HepG2 (cell line): ENCODE measurements around the gene GOLGA6C. TPM values are rescaled to one million over a fixed set of nuclear protein-coding genes. Genes with fewer than 3 reads are reported as not detected.
A peak's percentile ranks its signal among the peaks of the same experiment; 100 is the strongest.

ENCODE experiments used
- ATAC-seq: fragments of 200-7000 bp; cut with Tn5 transposase; 3 replicates; pipeline ENCODE4 v1.9.1; 2020; ENCODE audit warnings: mild to moderate bottlenecking, moderate library complexity
- BruUV-seq: library from RNA; stranded (reverse); fragments of 400-500 nt; replicated peaks from 2 replicates; lab custom pipeline; 2021; lab: Mats Ljungman, UMichigan
- CTCF ChIA-PET: fragments of 300-600 bp; formaldehyde crosslinking; extraction: SDS; loops from one replicate; lab custom pipeline; 2021; ENCODE audit warnings: low total read pairs, inconsistent platforms, low intra/inter-chr PET ratio; lab: Yijun Ruan, JAX
- POLR2A ChIA-PET: fragments of 350-600 bp; sonication (Branson Sonifier 250); formaldehyde crosslinking; loops from one replicate; lab custom pipeline; 2020; ENCODE audit warnings: antibody characterized with exemption, inconsistent platforms; lab: Yijun Ruan, JAX
- DNase-seq: peaks from one replicate; pipeline ENCODE4 v3.0.0-alpha.2; 2015; ENCODE audit warnings: low spot score
- FAIRE-seq: peaks from 3 replicates; lab custom pipeline; 2011; peaks lifted over from hg19 to GRCh38; lab: Jason Lieb, UNC
- H2AFZ ChIP-seq: one replicate; pipeline ENCODE4 v1.6.1; 2011; ENCODE audit warnings: low read length, inconsistent platforms
- H3K27ac ChIP-seq: fragments of 300-600 bp; 3 replicates; pipeline ENCODE4 v1.8.0; 2011; ENCODE audit warnings: mixed run types, mild to moderate bottlenecking, mixed read lengths, low read length, inconsistent platforms; ENCODE audit not compliant: insufficient read depth; ENCODE audit errors: extremely low read length
- H3K27me3 ChIP-seq, 2 experiments: fragments of 200-600 bp in 1 of 2; 2 replicates in 1 of 2; 3 replicates in 1 of 2; pipeline versions ENCODE4 v1.6.0 to v1.8.0; 2011; ENCODE audit warnings: low read length in 2 of 2, mild to moderate bottlenecking in 2 of 2, moderate library complexity in 2 of 2, inconsistent platforms in 1 of 2; ENCODE audit not compliant: insufficient read depth in 2 of 2, control insufficient read depth in 1 of 2
- H3K36me3 ChIP-seq, 2 experiments: fragments of 200-600 bp in 1 of 2; replicated peaks in 1 of 2; 2 replicates in 1 of 2; 3 replicates in 1 of 2; pipeline versions ENCODE4 v1.5.1 to v1.8.0; 2011; ENCODE audit warnings: low read length in 2 of 2, inconsistent platforms in 1 of 2; ENCODE audit not compliant: insufficient read depth in 2 of 2, control insufficient read depth in 1 of 2
- H3K4me1 ChIP-seq: 2 replicates; pipeline ENCODE4 v1.5.1; 2012; ENCODE audit warnings: low read length, inconsistent platforms; ENCODE audit not compliant: insufficient read depth
- H3K4me2 ChIP-seq: 2 replicates; pipeline ENCODE4 v1.6.0; 2011; ENCODE audit warnings: low read depth, low read length, inconsistent platforms
- H3K4me3 ChIP-seq, 3 experiments: fragments of 200-600 bp in 1 of 3; sonication (generic), shearing (Covaris generic) in 1 of 3; replicated peaks in 1 of 3; 2 replicates each; pipeline ENCODE4 v1.5.1; 2011 to 2016; ENCODE audit warnings: low read length in 3 of 3, inconsistent platforms in 2 of 3, low read depth in 2 of 3, mild to moderate bottlenecking in 2 of 3, control low read depth in 1 of 3, mixed read lengths in 1 of 3; ENCODE audit not compliant: insufficient read depth in 1 of 3
- H3K79me2 ChIP-seq: one replicate; pipeline ENCODE4 v1.6.1; 2011; ENCODE audit warnings: low read length, inconsistent platforms; ENCODE audit not compliant: insufficient read depth
- H3K9ac ChIP-seq: 2 replicates; pipeline ENCODE4 v1.6.0; 2011; ENCODE audit warnings: mild to moderate bottlenecking, low read depth, low read length, inconsistent platforms; ENCODE audit not compliant: insufficient read depth
- H3K9me3 ChIP-seq: 2 replicates; pipeline ENCODE4 v1.5.1; 2012; ENCODE audit warnings: mild to moderate bottlenecking, low read length
- H4K20me1 ChIP-seq: 2 replicates; pipeline ENCODE4 v1.6.0; 2011; ENCODE audit warnings: inconsistent platforms, mild to moderate bottlenecking, low read length, moderate library complexity; ENCODE audit not compliant: insufficient read depth
- AGO2 ChIP-seq: fragments of 200-400 bp; formaldehyde crosslinking; optimal IDR thresholded peaks from 2 replicates; pipeline ENCODE3; 2017; ENCODE audit warnings: mild to moderate bottlenecking, low read depth, low read length, moderate library complexity
- RBFOX2 ChIP-seq: fragments of 200-400 bp; formaldehyde crosslinking; IDR thresholded peaks from 2 replicates; pipeline ENCODE4 v1.6.1; 2017; ENCODE audit warnings: low read depth, mild to moderate bottlenecking, low read length
- RBM22 ChIP-seq: fragments of 200-400 bp; formaldehyde crosslinking; optimal IDR thresholded peaks from 2 replicates; pipeline ENCODE3; 2017; ENCODE audit warnings: mild to moderate bottlenecking, low read length, moderate library complexity
- TGIF2 ChIP-seq: IDR thresholded peaks from 2 replicates; pipeline ENCODE4 v1.6.1; 2016; ENCODE audit warnings: control low read depth, missing compliant biosample characterization
- ZFP1 ChIP-seq: IDR thresholded peaks from 2 replicates; pipeline ENCODE4 v1.6.1; 2016
- WGBS: methylation state at CpG from one replicate; pipeline ENCODE4 v1.1.6; 2017; ENCODE audit warnings: low lambda C conversion rate; 5-methylcytosine and 5-hydroxymethylcytosine counted together
- in situ Hi-C: cut with HindIII; loops from 2 replicates; pipeline ENCODE4 v1.10.0; 2017; ENCODE audit warnings: low pct_unique_long_range_greater_than_20kb; ENCODE audit not compliant: extremely low pct_ligation_motif_present
- intact Hi-C: fragments of 100-400 bp; cut with micrococcal nuclease; formaldehyde crosslinking; loops from one replicate; pipeline ENCODE4 v1.10.0; 2022; ENCODE audit not compliant: unreplicated experiment
- polyA plus RNA-seq, 8 experiments: library from polyadenylated mRNA; depleted of rRNA in 3 of 8; stranded (reverse) in 7 of 8; unstranded in 1 of 8; fragments of >200 nt; fragmentation: Illumina TruSeq in 4 of 8; extraction: Trizol in 4 of 8; gene quantifications; 2 replicates each; pipeline versions ENCODE4 v1.2.1 to v1.2.3, GENCODE V29; 2011 to 2016; ENCODE audit warnings: low read depth in 4 of 8, missing spikeins in 1 of 8, mixed read lengths in 1 of 8; ENCODE audit not compliant: insufficient read depth in 1 of 8
- total RNA-seq, 5 experiments: library from RNA; depleted of rRNA; stranded (reverse); fragments of >200 nt; fragmentation: Illumina TruSeq; extraction: Trizol; gene quantifications; 2 replicates each; pipeline ENCODE4 v1.2.3, GENCODE V29; 2016; ENCODE audit warnings: low read depth in 1 of 5
- TF ChIP-seq, protein P1 (sequence below): sonication (generic); formaldehyde crosslinking; IDR thresholded peaks from 2 replicates; pipeline ENCODE4 v1.5.0; 2020; ENCODE audit warnings: mild to moderate bottlenecking, missing genetic modification reagents, moderate library complexity
- TF ChIP-seq, protein P2 (sequence below): sonication (generic); formaldehyde crosslinking; IDR thresholded peaks from 2 replicates; pipeline ENCODE4 v1.4.0; 2020; ENCODE audit warnings: missing genetic modification reagents, mild to moderate bottlenecking, borderline replicate concordance

The GOLGA6C gene
- total and polyA plus RNA-seq, 2 of the 13 experiments (the other 11 are each of a cell fraction or from before 2014, with no cell fraction given): not detected

DNA sequence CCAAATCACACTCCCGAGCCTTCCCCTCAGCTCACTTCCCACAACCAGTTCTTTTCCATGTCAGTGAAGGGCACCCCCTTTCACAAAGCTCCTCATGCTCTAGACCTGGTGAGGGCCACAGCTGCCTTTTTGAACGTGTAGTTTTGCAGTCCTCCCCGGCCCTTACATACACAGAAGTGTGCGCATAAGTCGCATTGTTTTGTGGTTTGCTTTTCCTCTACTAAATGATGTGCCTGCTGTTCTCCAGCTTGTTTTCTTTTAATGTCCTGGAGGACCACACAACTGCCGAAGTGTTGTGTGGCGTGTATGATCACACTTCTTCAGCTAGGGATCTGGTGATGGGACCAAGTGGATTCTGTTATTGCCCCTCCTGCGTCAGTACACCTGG, 48.9 kb upstream of the GOLGA6C start:
- no peak overlapping the region for H3K9ac ChIP-seq
- CTCF ChIA-PET: interaction anchor here (1.1 kb wide), 1 partner anchor 166 kb away, joined by 3 read pairs; no protein-coding TSS in a partner anchor
- 94% methylated on average over 8 of the region's 8 CpGs for WGBS
- no peaks in the 10 kb centered on the region for H3K27me3 ChIP-seq
- H3K4me1 ChIP-seq: peaks cover 34% of the 10 kb centered on the region
- no peak overlapping the region for H3K4me3 ChIP-seq
- H3K9me3 ChIP-seq: no peaks in the 10 kb centered on the region
- TF ChIP-seq RBM22: peak; percentile 46
- TF ChIP-seq TGIF2 (CRISPR knock-in tag): no peak
- peaks cover 65% of the 10 kb centered on the region for H3K79me2 ChIP-seq
- FAIRE-seq (no peak), ATAC-seq (no peak), DNase-seq (no peak)
- intact Hi-C loops (no loop called here), in situ Hi-C loops (no loop called here)
- no peak overlapping the region for H3K27ac ChIP-seq
- no peak overlapping the region for H2AFZ ChIP-seq
- H4K20me1 ChIP-seq: peaks cover 95% of the 10 kb centered on the region
- H3K36me3 ChIP-seq: peaks cover 57 to 80% of the 10 kb centered on the region in 2 experiments; a peak in 4 of 5 replicates
- no TSS peak for BruUV-seq
- no peak overlapping the region for H3K4me2 ChIP-seq
- POLR2A ChIA-PET: interaction anchor here (1.3 to 1.8 kb wide), 2 partner anchors 166 to 185 kb away, joined by 4 to 6 read pairs; no protein-coding TSS in a partner anchor

DNA sequence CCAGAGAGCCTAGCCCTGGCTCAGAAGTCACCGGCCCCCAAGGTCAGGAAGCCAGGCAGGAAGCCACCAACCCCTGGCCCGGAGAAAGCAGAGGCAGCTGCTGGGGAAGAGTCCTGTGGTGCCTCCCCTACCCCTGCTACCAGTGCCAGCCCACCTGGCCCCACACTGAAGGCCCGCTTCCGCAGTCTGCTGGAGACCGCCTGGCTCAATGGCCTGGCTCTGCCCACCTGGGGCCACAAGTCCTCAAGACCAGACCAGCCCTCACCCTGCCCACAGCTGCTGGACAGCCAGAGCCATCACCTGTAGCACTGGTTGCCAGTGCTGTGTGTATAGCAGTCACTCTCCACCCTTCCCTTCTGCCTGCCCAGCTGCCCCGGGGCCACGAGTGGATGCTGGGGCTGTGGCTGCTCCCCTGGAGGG, 47.3 kb upstream of the GOLGA6C start:
- ATAC-seq: no peak
- no peak overlapping the region for H3K4me2 ChIP-seq
- H3K36me3 ChIP-seq: peaks cover 54 to 71% of the 10 kb centered on the region in 2 experiments; a peak in 4 of 5 replicates
- intact Hi-C loops (no loop called here), in situ Hi-C loops (no loop called here)
- no peaks in the 10 kb centered on the region for H3K9me3 ChIP-seq
- peaks cover 79% of the 10 kb centered on the region for H4K20me1 ChIP-seq
- BruUV-seq: no TSS peak
- H3K27me3 ChIP-seq: no peaks in the 10 kb centered on the region
- H3K79me2 ChIP-seq: peaks cover 50% of the 10 kb centered on the region
- H2AFZ ChIP-seq: no peak overlapping the region
- FAIRE-seq: no peak
- H3K27ac ChIP-seq: no peak overlapping the region
- no peak overlapping the region for H3K4me3 ChIP-seq
- H3K4me1 ChIP-seq: peaks cover 19% of the 10 kb centered on the region
- H3K9ac ChIP-seq: no peak overlapping the region
- ChIA-PET CTCF (no interaction called here), POLR2A (no interaction called here)
- TF ChIP-seq RBFOX2 (peak; percentile 58; the same call in 1 of the 2 replicates), ZFP1 (CRISPR knock-in tag) (no peak), AGO2 (peak; percentile 83)
- TF ChIP-seq, protein P1, sequence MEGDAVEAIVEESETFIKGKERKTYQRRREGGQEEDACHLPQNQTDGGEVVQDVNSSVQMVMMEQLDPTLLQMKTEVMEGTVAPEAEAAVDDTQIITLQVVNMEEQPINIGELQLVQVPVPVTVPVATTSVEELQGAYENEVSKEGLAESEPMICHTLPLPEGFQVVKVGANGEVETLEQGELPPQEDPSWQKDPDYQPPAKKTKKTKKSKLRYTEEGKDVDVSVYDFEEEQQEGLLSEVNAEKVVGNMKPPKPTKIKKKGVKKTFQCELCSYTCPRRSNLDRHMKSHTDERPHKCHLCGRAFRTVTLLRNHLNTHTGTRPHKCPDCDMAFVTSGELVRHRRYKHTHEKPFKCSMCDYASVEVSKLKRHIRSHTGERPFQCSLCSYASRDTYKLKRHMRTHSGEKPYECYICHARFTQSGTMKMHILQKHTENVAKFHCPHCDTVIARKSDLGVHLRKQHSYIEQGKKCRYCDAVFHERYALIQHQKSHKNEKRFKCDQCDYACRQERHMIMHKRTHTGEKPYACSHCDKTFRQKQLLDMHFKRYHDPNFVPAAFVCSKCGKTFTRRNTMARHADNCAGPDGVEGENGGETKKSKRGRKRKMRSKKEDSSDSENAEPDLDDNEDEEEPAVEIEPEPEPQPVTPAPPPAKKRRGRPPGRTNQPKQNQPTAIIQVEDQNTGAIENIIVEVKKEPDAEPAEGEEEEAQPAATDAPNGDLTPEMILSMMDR (CRISPR knock-in tag): no peak
- TF ChIP-seq, protein P2, sequence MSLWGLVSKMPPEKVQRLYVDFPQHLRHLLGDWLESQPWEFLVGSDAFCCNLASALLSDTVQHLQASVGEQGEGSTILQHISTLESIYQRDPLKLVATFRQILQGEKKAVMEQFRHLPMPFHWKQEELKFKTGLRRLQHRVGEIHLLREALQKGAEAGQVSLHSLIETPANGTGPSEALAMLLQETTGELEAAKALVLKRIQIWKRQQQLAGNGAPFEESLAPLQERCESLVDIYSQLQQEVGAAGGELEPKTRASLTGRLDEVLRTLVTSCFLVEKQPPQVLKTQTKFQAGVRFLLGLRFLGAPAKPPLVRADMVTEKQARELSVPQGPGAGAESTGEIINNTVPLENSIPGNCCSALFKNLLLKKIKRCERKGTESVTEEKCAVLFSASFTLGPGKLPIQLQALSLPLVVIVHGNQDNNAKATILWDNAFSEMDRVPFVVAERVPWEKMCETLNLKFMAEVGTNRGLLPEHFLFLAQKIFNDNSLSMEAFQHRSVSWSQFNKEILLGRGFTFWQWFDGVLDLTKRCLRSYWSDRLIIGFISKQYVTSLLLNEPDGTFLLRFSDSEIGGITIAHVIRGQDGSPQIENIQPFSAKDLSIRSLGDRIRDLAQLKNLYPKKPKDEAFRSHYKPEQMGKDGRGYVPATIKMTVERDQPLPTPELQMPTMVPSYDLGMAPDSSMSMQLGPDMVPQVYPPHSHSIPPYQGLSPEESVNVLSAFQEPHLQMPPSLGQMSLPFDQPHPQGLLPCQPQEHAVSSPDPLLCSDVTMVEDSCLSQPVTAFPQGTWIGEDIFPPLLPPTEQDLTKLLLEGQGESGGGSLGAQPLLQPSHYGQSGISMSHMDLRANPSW (CRISPR knock-in tag): no peak
- TF ChIP-seq, all 625 proteins: peak for 2
- DNase-seq: no peak
- WGBS: 96% methylated on average over 4 of the region's 7 CpGs
